ENCODE measurements around the gene CHRM2.

DNA sequence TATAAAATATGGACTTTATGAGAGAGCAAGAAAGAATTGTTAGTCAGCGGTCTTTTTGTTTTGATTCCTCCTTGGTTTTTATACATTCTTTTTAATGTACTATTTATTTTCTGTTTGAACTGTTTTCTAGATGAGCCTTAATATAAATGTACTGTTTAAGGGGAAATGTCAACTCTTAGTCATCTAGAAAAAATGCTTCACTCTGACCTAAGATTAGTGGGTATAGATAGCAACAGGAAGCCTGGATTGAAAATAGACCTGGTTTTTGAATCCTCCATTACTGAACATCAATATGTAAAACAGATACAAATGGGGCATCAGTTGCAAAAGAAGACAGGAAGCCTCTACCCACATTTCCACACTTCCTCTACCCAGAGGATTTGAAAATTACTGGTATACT lies 87.8 kb downstream of the CHRM2 start:
- TF ChIP-seq, protein P1, sequence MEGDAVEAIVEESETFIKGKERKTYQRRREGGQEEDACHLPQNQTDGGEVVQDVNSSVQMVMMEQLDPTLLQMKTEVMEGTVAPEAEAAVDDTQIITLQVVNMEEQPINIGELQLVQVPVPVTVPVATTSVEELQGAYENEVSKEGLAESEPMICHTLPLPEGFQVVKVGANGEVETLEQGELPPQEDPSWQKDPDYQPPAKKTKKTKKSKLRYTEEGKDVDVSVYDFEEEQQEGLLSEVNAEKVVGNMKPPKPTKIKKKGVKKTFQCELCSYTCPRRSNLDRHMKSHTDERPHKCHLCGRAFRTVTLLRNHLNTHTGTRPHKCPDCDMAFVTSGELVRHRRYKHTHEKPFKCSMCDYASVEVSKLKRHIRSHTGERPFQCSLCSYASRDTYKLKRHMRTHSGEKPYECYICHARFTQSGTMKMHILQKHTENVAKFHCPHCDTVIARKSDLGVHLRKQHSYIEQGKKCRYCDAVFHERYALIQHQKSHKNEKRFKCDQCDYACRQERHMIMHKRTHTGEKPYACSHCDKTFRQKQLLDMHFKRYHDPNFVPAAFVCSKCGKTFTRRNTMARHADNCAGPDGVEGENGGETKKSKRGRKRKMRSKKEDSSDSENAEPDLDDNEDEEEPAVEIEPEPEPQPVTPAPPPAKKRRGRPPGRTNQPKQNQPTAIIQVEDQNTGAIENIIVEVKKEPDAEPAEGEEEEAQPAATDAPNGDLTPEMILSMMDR (optimal IDR thresholded peaks at IDR 0.05 in 1 of 3, IDR thresholded peaks at IDR 0.05 in 1 of 3, conservative IDR thresholded peaks at IDR 0.05 in 1 of 3; ENCODE audit: extremely low read depth in 1 of 3, insufficient read depth in 2 of 3, low read length in 3 of 3): no peak
- no peak for TF ChIP-seq EZH2 (IDR thresholded peaks at IDR 0.05; ENCODE audit: low read length)
